GM21786 (cell line): Measurements from ENCODE around the gene MIF4GD.
A peak's percentile ranks its signal among the peaks of the same experiment; 100 is the strongest.
"Not testable (repeated sequence)": the region's sequence is repeated elsewhere in the genome, so short reads cannot be mapped to it uniquely, and the experiment has no call there.

Experiments
- ATAC-seq: cut with Tn5 transposase; IDR thresholded peaks from one replicate; pipeline ENCODE4 v1.9.1; 2021; ENCODE audit not compliant: unreplicated experiment

MIF4GD gene

DNA sequence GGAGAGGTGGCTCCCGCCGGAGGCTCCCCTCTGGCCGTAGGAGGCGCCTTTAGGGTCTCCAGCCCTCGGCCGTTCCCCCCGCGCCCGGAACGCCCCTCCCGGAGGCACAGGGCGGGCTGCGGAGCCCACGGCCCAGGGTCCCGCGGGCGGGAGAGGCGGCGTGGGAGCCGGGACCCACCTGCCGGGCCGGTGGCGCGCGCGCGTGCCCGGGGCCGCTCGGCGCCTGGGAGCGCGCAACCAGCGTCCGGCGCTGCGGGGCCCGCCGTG lies at the start of gene MIF4GD:
Gene MIF4GD (minus strand): TSS at position 266 of the 267 bp plus-strand sequence. CDS start 1,036 bp downstream, outside the sequence.
- no peak for ATAC-seq

GRCh38 chr17:75319904-75320691 lies 49.1 kb upstream of the MIF4GD start:
- ATAC-seq = no peak

- no peak for ATAC-seq
Measured at GRCh38 chr17:75318615-75319222, 47.7 kb upstream of the MIF4GD start.

GRCh38 chr17:75318211-75318610 lies 47.2 kb upstream of the MIF4GD start:
- ATAC-seq = no peak

DNA sequence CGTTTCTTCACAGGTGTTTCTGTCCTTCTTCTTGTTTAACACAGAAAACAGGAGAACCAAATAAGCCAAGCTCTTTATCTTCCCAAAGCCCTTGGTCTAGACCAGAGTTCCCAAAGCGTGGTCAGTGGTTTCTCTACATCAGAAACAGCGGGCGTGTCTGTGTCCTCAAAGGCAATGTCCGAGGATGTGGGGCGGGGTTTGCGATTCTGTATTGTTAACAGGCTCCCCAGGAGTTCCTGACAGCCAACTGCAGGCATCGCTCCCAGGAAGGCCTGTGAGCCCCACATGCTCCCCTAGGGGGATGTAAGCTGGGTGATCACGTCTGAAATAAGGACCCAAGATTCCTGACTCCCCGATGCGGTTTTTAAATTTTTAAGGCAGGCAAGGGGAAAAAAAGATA lies 46.6 kb upstream of the MIF4GD start:
- no peak for ATAC-seq

DNA sequence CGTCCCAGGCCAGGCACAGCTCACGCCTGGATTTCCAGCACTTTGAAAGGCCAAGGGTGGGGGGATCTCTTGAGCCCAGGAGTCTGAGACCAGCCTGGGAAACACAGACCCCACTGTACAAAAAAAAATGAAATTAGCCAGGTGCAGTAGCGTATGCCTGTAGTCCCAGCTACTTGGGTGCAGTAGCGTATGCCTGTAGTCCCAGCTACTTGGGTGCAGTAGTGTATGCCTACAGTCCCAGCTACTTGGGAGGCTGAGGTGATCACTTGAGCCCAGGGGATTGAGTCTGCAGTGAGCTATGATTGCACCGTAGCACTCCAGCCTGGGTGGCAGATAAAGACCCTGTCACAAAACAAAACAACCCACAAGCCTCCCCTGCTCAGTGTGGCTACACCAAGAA lies 45.2 kb upstream of the MIF4GD start:
- ATAC-seq = no peak

- no peak for ATAC-seq
Measured at GRCh38 chr17:75315541-75316243, 44.7 kb upstream of the MIF4GD start.

DNA sequence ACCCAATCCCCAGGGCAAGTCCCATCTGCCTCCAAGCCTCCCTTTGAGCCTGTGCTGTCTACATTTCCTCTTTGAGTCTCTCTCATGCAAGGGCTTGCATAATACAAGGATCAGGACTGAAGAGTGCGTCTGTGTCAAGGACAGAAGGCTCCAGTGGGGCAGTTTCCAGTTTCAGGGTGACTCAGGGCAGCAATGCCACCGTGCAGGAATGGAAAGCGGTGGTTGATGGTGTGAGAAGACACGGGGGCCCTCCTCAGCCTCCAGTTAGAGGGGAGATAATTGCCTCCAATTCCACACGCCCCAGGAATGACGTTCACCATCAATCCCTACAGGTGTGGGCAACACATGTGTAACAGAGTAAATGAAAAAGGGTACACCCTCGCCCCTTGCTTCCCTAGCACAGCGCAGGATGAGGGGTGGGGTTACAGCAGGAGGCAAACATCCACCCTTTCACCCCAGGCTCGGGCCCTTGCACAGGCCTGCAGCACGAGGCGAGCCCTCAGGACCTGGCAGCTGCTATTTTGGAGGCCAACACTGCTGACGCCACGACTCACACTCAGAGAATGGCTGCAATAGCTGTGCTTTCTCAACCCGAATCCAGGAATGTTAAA lies 43.0 kb upstream of the MIF4GD start:
- no peak for ATAC-seq

- no peak for ATAC-seq
Measured at GRCh38 chr17:75308732-75309629, 38.0 kb upstream of the MIF4GD start.

DNA sequence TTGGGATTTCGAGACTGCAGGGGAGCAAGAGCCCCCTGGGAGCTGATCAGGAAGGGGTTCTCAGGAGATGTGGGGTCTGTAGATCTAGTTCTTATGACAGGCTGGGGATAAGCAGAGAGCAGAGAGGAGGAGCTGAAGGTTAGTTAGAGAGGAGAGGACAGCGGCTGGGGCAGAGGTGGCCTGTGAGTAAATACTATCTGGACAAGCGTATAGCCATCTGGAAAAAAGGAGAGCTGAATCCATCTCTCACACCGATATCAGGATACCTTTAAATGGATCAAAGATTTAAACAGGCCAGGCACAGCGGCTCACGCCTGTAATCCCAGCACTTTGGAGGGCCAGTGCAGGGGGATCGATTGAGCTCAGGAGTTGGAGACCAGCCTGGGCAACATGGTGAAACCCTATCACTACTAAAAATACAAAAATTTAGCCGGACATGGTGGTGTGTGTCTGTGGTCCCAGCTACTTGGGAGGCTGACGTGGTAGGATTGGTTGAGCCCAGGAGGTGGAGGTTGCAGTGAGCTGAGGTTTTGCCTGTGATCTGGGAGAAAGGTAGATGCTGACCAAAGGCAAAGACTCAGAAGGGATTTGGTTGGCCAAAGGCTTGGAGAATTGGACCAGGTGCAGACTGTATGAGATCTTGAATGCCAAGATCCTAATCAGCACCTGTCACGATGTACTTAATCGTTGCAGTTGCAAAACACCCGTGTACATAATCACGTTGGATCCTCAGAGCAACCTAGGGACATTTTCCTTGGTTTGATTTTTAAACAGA lies 37.1 kb upstream of the MIF4GD start:
- no peak for ATAC-seq

- no peak for ATAC-seq
Measured at GRCh38 chr17:75301502-75302206, 30.6 kb upstream of the MIF4GD start.

DNA sequence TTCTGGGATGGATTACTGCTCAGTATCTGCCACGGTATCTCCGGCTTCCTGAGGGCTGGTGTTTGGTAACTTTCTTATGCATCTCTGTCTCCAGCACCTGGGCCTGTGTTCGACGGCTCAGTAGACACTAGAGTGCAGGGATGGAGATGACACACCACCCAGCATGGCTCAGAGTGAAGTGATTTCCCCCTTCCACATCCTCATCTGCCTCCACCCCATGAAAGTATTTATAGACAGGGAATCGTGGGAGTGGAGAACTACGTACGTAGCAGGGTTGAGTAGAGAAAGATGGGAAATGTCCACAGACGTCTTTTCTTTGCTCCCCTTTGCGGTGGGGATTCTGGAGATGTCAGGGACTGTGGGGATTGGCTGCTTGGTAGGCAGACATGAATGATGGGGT lies 30.0 kb upstream of the MIF4GD start:
- ATAC-seq = no peak

DNA sequence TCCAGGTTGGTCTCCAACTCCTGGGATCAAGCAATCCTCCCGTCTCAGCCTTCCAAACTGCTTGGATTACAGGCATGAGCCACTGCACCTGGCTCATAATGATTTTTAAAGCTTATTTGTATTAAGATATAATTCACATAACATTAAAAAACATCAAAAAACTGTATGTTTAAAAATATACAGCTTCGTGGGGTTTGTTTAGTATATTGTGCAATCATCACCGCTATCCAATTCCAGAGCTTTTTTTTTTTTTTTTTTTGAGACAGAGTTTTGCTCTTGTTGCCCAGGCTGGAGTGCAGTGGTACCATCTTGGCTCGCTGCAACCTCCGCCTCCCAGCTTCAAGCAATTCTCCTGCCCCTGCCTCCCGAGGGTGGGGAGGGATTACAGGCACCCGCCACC lies 29.2 kb upstream of the MIF4GD start:
- ATAC-seq = no peak

DNA sequence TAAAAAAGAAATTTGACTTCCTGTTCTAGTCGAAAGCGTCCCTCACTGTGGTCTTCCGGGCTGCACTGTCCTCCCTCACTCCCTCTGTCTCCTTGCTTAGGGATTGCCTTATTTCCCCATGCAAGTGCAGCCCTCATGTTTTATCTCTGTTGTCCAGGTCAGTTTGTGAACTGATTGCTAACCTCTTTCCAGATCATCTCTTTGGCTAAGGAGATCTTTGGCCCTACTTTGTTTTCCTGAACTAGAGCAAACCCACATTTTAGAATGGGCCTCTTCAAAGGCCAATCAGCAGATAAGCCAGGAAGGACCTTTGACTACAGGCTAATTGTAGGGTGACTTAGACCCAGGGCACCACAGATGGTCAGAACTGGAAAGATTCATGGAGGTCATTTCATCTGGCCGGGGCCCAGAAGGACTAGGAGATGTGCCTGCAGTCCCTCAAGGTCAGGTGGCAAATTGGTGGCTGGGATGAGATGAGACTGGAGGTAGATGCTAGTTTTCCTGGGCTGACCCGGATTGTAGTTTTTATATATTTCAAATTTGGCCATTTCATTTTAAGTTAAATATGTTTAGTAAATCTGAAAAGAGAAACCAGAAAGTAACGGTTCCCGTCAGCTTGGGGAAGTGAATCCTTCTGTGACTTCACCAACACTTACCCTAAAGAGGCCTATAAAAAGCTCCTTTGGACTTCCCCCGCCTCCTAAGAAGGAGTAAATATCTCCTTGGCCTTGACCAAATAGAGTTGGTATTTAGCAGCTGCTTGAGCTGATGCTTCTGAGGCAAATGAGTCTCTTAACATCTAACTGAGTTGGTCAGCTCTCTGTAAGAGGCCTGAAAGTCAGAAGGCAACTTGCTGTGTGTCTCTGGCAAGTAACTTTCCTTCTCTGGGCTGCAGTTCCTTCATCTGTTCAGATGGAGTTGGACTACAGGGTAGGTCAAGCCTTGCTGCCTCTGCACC lies 24.4 kb upstream of the MIF4GD start:
- ATAC-seq = peak; percentile 73

DNA sequence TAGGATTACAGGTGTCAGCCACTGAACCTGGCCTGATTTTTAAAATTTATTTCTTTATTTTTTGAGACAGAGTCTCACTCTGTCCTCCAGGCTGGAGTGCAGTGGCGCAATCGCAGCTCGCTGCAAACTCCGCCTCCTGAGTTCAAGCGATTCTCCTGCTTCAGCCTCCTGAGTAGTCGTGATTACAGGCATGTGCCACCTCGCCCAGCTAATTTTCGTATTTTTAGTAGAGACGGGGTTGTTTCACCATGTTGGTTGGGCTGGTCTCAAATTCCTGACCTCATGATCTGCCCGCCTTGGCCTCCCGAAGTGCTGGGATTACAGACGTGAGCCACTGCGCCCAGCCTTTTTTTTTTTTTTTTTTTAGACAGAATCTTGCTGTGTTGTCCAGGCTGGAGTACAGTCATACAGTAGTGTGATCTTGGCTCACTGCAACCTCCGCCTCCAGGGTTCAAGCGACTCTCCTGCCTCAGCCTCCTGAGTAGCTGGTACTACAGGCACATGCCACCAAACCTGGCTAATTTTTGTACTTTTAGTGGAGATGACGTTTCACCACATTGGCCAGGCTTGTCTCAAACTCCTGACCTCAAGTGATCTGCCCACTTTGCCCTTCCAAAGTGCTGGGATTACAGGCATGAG lies 21.9 kb upstream of the MIF4GD start:
- ATAC-seq = not testable (repeated sequence)

GRCh38 chr17:75289832-75290337 lies 18.9 kb upstream of the MIF4GD start:
- peak; percentile 14 for ATAC-seq

DNA sequence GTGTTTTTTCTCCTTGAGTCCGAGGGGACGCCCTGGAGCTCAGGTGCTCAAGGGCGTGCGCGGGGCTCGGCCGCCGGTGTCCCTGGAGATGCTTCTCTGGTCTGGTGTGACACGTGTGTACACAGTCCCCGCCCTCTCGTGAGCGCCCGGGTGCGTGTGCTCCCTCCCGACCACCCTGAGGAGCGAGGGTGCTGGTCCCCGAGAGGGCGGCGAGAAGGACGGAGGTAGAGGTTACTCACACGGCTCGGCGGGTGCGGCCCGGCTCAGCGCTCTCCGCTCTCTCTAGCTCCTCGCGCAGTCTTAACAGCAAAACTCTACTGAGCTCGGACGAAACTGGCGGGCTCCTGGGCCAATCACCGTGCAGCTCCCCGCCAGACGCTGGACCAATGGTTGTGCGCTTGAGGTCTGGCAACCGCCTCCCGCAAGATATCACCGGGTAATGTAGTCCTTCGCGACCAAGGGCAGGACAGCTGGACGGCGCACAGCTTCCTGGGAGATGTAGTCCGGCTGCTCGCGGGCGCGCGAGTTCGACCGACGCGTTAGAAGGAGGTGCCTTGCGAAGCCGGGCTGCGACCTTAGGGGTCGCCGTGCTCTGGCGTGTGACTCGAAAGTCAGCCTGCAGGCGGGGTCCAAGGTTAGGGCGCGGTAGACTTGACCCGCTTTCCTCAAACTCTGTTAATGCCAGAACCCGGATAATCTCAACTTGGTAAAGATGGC lies 18.2 kb upstream of the MIF4GD start, which contains the start of gene SLC25A19:
Gene SLC25A19 (minus strand): TSS at position 319 of the 717 bp plus-strand sequence. CDS start 2,669 bp downstream, outside the sequence.
- peak; percentile 90 for ATAC-seq
